SH-SY5Y (cell line): ENCODE measurements around the gene RAB24.

ENCODE experiments used
- GATA2 ChIP-seq: IDR thresholded peaks from 2 replicates; pipeline ENCODE4 v1.6.1; 2011; ENCODE audit warnings: mild to moderate bottlenecking, low read depth, low read length
- GATA3 ChIP-seq: IDR thresholded peaks from 2 replicates; pipeline ENCODE4 v1.6.1; 2011; ENCODE audit warnings: low read depth, mild to moderate bottlenecking, low read length, moderate library complexity

Gene RAB24

GRCh38 chr5:177269976-177270375, 33.5 kb downstream of the RAB24 start:
- TF ChIP-seq GATA3 (no peak), GATA2 (no peak)

GRCh38 chr5:177269232-177269895, 34.2 kb downstream of the RAB24 start:
- no peak for TF ChIP-seq GATA2
- TF ChIP-seq GATA3: no peak

DNA sequence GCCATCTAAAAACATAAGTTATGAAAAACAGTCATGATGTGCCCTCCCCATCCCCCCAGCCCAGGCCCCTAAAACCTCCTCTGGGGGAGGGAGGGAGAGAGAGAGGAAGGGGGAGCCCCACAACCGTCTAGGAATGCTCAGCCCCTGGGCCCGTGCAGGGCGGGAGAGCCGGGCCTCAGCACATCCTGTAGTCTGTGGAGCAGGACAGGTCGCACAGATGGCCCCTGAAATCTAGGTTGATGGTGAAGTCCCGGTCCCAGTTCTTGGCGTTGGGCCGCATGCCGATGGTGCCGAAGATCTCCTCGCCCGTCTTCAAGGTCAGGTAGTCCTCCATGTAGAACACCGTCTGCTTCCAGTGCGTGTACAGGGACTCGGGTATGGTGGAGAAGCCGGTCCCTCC, 38.1 kb downstream of the RAB24 start:
- no peak for TF ChIP-seq GATA3
- no peak for TF ChIP-seq GATA2

GRCh38 chr5:177264178-177264577, 39.3 kb downstream of the RAB24 start:
- TF ChIP-seq GATA3 (no peak), GATA2 (no peak)

DNA sequence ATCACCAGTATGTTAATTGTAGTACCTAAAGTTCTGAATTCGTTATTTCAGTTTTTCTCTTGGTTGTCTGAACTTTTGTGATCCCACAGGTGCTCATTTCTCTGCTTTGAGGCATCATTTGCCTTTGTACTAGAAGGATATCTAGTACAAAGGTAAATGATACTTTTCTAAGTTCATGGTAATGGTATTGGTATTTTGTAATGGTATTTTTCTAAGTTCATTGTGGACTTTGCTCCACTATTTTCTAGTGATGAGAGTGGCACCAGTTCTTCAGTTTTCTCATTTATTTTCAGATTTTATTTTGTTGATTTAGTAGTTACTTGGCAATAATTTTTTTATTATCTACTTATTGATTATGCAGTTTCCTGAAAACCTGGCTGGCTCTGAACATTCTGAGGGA, 42.0 kb downstream of the RAB24 start:
- TF ChIP-seq GATA2 (no peak), GATA3 (no peak)

GRCh38 chr5:177260961-177261360, 42.6 kb downstream of the RAB24 start:
- TF ChIP-seq GATA3: no peak
- no peak for TF ChIP-seq GATA2

DNA sequence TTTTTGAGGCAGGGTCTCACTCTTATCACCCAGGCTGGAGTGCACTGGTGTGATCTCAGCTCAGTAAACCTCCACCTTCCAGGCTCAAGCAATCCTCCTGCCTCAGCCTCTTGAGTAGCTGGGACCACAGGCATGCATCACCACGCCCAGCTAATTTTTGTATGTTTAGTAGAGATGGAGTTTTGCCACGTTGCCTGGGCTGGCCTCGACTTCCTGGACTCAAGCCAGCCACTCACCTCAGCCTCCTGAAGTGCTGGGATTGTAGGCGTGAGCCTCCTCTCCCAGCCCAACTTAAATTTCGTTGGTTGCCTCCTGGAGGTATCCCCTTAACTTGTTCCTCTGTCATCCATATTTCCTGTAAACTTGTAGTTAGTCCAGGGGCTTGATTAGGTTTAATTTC, 47.2 kb downstream of the RAB24 start:
- no peak for TF ChIP-seq GATA3
- TF ChIP-seq GATA2: no peak

GRCh38 chr5:177253252-177253651, 50.3 kb downstream of the RAB24 start:
- TF ChIP-seq GATA2: no peak
- TF ChIP-seq GATA3: no peak
